HG03575 (cell line): Measurements from ENCODE around the gene PAH.

ENCODE experiments used
- ATAC-seq: cut with Tn5 transposase; IDR thresholded peaks from one replicate; pipeline ENCODE4 v1.9.1; 2021; ENCODE audit not compliant: unreplicated experiment, insufficient number of reproducible peaks, low FRiP score; ENCODE audit errors: extremely low read depth

PAH gene

GRCh38 chr12:102905229-102905628 is 11.8 kb downstream of the PAH start:
- no peak for ATAC-seq

GRCh38 chr12:102903337-102904007 is 13.6 kb downstream of the PAH start:
- no peak for ATAC-seq

GRCh38 chr12:102902093-102902492 is 15.0 kb downstream of the PAH start:
- no peak for ATAC-seq

- no peak for ATAC-seq
These were observed 16.7 kb downstream of the PAH start for GRCh38 chr12:102900389-102900788.

- ATAC-seq, result no peak
These were observed 21.0 kb downstream of the PAH start for GRCh38 chr12:102896067-102896466.

- ATAC-seq, result no peak
These were observed 25.3 kb downstream of the PAH start for GRCh38 chr12:102891756-102892155.

GRCh38 chr12:102888511-102888910 is 28.5 kb downstream of the PAH start:
- ATAC-seq, result no peak

GRCh38 chr12:102885043-102885932 is 31.8 kb downstream of the PAH start:
- ATAC-seq, result no peak

- no peak for ATAC-seq
These were observed 33.7 kb downstream of the PAH start for GRCh38 chr12:102883204-102883799.

- ATAC-seq, result no peak
These were observed 36.3 kb downstream of the PAH start for GRCh38 chr12:102880783-102881182.

GRCh38 chr12:102879144-102879763 is 37.8 kb downstream of the PAH start:
- ATAC-seq, result no peak

- no peak for ATAC-seq
These were observed 40.2 kb downstream of the PAH start for GRCh38 chr12:102876883-102877282.

GRCh38 chr12:102874819-102875218 is 42.2 kb downstream of the PAH start:
- ATAC-seq, result no peak

- no peak for ATAC-seq
These were observed 44.0 kb downstream of the PAH start for GRCh38 chr12:102873077-102873476.

GRCh38 chr12:102871014-102871413 is 46.0 kb downstream of the PAH start:
- ATAC-seq, result no peak

GRCh38 chr12:102869571-102869970 is 47.5 kb downstream of the PAH start:
- no peak for ATAC-seq

GRCh38 chr12:102865821-102866615 is 51.0 kb downstream of the PAH start:
- no peak for ATAC-seq

- no peak for ATAC-seq
These were observed 54.6 kb downstream of the PAH start for GRCh38 chr12:102862486-102862885.

GRCh38 chr12:102851246-102851645 is 65.8 kb downstream of the PAH start:
- no peak for ATAC-seq
